ENCODE data around the gene POU4F1.

The POU4F1 gene

DNA sequence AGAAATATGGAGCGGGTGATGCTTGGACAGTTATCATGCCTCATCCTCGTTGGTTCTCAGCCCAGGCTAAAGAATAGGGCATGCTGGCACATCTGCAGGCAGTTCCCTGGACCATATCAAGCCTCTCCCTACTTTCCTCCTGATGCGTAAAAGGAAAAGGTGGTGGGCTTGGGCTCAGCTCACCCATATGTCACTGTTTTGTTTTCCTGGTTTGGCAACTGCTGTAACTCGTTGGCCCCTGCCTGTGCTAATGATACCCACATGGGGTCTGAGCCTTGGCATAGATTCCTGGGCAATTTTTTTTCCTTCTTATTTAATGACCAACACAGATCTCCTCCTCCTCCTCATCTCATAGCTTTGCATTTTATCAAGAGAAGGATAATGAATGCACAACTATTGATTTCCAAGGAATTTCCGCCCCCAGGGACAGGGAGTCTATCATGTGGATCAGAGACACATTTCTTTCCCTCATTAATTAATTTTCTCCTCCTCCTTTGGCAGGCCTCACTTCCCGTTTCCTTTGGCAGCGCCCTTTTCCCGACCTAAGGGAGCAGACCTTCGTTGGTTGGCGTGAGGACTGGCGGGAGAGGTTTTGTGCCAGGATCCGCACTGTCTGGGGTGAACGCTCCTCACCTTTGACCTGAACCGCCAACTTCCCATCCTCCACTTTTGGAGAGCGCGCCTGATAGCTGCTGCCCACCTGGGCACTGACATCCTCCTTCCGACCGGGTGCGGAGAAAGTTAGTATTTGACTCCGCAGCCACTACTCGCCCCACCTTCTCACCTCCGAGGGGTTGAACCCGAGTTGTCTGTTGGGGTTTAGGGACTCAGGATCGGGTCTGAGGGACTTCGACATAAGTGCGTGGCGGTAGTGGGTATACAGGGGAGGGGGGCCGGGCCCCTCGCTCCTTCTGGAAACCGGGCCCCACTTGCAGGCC lies 3.4 kb upstream of the POU4F1 start:
- no peak for DNase-seq

DNA sequence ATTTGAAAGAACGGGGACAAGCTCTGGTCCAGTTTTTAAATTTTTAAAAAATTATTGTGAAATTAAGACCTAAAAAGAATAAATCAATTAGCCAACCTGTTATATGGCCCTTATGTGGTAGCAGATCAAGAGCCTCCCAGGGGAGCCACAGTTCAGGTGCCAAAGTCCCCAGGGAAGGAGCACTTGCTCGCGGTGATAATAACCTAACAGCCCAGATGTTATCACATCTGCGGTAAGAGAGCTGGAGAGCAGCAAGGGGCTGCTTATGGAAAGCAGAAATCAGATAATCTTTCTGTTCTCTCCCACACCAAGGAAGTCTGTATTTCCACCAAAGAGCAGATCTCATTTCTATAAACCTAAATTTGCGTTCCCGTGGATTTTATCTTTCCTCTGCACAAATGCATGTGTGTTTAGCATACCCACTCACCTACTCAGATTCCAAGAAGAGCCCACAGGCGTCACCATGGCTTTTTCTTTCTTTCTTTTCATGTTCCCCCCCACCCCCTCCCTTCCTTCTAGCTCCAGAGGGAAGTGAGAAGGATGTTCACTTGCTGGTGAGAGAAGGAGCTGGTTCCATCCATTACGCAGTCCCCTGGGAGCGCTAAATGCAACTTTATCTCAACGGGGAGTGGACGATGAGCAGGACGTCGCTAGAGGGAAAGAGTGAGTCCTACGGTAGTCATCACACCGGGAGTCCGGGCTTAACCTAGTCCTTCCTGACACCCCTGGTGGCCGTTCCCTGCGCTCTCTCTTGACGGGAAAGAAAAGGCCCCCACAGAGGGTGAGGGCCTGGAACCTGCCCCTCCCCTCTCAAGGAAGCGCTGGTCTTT lies 1.6 kb upstream of the POU4F1 start:
- no peak for DNase-seq

DNA sequence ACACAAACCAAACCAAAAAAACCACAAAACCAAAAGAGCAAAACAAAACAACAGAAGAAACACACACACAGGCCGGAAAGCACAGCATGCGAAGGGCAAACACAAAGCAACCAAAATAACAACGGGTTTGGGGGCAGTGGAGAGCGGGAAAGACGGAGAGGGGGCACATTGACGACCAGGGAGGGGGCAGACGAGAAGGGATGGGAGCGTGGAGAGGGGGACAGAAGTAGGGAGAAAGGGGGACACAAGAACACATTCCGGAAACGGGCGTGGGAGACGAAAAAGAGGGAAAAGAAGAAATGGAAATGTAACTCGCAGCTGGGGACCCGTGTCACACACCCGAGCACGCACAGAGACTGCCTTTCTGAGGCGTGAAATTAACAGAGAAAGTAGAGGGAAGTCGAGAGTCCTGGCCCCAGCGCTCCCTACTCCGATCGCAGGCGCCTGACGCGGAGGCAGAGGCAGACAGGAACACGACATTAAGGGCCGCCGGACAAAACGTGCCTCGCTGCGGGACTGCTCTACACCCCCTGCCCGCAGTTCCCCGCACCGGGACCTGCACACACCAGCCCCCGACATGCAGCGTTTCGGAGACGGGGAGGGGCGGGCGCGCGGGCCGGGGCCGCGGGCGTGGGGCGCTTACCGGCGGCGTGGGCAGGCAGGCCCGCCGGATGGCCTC lies 652 bp downstream of the POU4F1 start:
- DNase-seq: peak in 1 of 2 experiments; percentile 52

DNA sequence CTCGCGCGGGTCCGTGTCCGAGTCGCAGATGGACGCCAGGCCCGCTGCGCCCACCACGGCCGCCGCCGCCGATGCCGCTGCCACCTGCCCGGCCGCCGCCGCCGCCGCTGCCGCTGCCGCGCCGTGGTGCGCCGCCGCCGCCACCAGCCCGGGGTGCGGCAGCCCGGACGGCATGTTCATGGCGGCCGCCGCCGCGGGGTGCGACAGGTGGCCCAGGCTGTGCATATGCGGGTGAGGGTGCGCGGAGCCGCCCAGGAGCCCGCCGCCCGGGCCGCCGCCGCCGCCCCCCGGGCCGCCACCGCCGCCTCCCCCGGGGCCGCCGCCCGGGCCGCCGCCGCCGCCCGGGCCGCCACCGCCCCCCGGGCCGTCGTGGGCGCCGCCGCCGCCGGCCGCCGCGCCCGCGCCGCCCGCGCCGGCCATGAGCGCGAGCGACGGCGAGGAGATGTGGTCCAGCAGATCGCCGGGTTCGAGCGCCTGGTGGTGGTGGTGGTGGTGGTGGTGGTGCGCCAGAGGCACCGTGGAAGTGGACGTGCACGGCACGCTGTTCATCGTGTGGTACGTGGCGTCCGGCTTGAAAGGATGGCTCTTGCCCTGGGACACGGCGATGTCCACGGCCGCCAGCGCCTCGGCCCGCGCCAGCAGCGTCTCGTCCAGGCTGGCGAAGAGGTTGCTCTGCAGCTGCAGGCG lies 1.3 kb downstream of the POU4F1 start:
- peak in 1 of 2 experiments; percentile 32 for DNase-seq

DNA sequence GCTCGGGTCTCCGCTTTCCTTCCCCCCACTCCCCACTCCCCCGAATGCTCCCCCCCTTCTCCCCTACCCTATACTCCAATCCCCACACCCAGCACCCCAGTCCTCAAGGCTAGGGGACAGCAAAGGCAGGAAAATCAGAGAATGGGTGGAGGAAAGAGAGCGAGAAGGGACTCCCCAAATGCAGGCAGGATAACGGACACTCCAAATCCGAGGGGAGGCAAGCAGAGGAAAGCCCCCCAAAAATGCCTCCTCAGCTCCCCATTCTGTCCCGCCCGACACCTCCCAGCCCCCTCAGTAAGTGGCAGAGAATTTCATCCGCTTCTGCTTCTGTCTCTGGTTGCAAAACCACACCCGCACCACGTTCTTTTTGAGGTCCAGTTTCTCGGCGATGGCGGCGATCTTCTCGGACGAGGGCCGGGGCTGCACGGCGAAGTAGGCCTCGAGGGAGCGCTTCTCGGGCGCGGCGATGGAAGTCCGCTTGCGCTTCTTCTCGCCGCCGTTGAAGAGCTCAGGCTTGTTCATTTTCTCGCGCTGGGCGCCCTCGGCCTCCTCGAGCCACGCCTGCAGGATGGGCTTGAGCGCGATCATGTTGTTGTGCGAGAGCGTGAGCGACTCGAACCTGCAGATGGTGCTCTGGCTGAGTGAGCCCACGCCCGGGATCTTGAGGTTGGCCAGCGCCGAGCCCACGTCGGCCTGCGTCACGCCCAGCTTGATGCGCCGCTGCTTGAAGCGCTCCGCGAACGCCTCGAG lies 2.1 kb downstream of the POU4F1 start:
- DNase-seq: peak in 1 of 2 experiments; percentile 47

DNA sequence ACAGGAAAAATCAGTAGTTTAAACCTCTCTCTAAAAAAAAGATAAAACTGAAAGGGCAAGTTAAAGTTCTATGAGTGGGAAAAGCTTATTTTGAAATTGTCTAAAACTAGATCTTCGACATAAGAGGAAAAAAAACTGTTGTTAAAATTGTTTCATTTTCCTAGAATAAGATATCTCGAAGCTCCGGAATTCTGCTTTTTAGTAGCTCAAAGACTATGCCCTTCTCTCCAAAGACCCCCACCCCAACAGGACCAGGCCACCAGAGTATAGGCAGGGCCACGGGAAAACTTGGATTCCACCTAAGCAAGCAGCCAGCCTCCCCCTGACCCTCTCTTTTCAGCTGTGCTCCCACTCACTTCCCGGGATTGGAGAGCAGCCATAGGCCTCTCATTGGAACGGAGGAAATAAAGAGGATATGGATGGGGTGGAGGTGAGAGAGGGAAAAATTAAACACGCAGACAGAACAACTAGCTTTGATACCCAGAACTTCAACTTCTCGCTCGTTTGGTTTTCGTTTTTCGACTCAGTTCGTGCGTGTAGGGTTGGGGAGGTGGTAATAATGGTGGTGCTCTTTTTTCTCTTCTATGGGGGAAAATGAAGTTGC lies 3.0 kb downstream of the POU4F1 start:
- no peak for DNase-seq

DNA sequence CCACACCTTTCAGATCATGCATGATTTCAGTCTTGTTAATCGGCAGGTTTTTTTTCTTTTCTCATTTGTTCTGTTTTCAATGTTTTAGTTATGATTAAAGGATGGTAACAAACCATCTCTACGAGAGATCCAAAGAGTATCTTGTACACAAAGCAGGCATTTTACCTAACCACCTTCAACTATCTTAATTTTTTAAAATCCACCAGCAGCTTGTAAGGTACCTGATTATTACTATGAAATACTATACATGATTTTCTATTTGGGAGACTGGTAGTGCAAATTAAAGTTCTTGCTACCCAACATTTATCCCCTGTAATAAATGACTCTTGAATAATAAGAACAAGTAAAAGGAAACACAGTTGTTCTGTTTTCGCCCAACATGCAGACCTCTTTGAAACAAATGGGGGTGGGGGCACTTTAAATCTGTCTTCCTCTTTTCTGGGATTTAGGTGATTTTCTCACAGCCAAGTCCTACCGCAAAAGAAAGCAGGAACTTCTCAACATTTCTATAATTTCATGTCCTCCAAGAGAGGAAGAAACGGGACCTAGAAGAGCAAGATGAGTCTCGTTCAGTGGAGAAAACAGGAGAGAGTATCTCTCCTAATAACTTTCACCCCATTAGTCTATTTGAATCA lies 3.6 kb downstream of the POU4F1 start:
- no peak for DNase-seq

DNA sequence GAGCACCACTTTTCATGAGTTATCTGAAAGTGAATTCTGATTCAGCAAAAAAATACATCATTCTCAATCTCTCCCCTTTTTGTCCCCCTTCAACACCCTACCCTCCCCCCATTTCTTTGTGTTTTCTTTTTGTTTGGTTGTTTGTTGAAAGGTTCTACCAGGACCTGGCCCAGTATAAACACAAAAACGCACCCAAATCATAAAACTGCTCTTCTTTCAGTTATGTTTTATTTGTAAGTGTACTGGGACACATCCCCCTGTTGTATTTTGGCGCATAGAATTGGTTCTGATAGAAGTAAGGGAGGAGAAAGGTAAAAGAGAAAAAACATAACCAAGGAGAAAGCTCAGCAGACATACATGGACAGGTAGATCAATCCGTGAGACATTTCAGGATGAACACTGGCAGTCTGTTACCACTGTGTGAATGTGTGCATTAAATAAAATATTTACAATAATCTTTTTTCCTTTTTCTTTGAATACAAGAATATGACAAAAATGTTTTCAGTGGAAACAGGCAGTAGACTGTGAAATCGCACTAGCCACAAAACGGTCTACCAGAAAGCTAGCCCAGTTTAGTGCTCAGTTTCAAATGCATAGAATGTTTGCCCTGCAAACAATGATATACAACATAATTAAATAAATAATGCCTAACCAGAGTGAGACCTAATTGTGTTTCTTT lies 4.2 kb downstream of the POU4F1 start:
- DNase-seq: no peak

DNA sequence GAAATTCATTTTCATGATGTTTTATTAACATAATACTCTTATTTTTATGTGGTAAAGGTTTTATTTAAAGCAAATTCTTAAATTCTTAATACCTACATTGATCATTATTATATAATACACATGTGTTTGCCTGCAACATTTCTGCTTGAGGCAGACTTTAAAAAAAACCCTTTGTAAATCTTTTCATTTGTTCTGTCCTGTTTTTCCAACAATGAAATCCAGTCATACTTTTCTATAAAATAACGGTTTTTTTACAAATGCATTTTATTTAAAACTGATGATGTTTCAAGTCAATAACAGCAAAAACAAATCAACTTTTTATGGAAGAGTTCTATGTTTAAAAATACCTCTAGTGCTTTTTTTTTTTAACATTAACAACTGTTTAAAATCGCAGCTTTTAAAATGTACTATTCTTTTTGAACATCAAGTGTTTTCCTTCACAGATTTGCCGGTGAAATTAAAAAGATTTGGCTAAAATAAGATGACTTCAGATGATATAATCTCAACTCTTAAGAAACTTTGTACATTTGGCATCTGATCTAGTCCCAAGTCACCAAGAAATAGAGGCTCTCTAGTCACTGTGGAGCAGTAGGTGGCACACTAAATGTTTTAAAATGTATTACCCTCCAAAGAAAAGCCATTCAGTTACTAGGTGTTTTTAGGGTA lies 5.1 kb downstream of the POU4F1 start:
- DNase-seq: no peak

DNA sequence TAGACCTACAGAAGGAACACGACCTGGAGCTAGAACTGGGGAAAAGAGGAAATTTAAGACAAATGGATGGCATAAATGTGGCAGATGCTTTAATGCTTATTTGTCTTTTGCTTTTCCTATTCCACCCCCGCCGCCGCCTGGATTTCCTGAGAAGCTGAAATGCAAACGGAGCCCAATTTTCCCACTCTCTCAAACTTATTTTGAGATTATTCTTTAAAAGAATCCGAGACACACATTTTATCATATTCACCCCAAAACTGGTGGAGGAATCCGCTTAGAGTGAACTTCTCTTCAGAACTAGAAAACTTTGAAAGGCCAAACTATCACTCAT lies 5.8 kb downstream of the POU4F1 start:
- DNase-seq: no peak

DNA sequence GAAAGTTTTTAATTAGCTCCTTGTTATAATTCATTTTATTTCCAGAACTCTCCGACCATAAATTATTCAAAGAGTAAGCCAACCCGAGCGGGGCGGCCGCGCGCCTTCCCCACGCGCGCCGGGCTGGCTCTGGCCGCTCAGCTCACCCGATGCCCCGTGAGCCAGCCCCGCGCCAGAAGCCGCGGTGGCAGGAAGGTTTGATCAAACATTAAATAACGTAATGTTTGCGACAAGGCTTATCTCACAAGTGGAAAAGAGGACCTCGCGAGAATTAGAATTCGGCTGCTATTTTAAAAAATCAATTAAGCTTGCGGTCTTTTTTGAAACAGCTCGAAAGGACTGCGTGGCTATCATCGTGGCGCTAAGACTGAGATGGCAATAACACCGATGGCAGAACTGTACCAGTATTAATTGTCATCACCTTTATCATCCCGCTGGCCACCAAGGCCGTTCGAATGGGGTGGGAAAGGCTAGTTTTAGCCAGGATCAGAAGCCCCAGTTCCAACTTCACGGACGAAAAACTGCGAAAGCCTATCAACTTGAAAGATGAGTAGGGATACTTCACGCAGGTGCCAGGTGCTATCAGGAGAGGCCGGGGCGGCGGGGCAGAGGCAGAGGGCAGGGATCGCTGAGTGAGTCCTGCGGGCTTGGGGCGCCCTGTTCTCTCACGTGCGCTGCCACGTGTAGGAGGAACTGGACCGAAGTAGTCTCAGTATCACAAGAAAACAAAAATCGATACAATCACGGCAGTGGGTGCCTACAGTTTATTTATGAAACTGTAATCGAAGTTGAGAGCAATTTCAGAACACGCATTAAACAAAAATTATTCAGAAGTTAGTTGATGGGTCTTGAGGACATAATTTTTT lies 6.4 kb downstream of the POU4F1 start:
- no peak for DNase-seq

DNA sequence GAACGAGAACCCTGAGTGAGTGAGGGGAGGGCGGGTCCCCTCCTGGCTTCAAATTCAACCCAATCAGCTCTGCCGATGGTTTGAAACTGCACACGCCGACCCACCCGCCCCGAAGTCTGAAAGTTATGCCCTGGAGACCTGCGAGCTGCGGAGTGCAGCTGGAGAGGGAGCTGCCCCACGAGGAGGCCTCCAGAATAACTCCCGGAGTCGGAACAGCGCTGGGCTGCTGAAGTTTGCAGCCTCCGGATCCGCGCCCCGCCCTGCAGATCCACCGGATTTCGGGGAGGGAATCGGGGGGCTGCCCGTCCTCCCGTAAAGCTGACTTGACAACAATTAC lies 7.0 kb downstream of the POU4F1 start:
- no peak for DNase-seq

DNA sequence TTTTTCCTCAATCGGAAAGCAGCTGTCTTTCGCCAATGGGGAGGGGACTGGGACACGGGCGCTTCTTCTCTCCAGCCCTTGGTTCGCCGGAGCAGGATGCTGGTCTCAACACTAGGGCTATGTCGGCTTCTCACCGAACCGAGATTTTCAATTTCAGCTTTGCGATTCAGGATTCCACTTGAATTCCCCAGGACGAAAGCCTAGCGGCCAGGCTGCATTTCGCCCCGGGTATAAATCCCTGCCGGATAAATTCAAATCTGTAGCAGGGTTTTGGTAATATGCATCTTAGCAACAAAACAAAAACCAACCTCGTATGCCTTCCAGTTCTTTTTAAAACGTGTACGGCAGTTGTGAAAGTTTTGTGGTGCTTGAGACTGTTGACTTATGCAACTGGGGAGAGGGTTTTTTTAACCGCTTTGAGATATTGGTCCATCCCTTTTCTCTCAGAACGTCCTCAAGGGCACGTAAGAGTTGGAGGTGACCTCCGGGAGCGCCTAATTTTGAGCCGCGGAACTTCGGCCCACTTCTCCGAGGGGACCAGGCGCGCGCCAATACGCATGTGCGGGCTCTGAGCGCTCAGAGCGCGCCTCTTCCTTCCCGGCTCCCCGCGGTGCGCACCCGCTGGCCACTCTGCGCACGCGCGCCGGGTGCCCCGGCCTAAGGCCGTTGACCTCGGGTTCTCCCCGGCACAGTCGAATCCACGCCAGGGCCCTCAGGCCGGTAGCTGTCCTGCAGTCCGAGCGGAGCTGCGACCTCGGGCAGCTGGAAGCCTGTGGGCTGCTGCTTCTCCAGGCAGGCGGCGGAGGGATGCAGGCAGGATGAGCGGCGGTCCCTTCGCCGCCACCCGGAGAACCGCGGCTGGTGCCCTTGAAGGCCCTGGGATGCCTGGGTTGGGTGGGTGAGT lies 7.6 kb downstream of the POU4F1 start:
- DNase-seq: peak in 1 of 2 experiments; percentile 62

DNA sequence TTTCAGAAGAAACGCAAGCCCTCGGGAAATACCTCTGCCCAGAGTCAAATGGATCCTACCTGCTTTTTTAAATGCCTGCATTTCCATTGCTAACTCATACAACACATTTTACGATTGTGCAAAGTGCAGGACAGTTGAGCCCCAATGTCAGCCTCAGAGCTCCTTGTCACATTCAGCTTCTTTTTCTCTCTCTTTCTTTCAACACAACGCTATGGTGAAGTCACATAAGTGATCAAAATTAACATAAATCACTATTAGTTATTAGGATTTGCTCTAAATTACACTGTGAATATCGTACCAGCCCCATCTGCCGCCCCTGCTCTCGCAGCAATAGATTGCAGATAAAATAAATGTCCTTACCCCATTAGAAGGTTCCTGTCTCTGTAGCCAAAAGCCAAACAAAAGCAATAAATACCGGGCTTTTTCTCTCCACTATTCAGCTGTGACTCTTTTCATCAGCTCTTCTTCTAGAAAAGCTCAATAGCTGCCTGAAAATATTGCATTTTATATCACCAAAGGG lies 8.8 kb downstream of the POU4F1 start:
- no peak for DNase-seq

DNA sequence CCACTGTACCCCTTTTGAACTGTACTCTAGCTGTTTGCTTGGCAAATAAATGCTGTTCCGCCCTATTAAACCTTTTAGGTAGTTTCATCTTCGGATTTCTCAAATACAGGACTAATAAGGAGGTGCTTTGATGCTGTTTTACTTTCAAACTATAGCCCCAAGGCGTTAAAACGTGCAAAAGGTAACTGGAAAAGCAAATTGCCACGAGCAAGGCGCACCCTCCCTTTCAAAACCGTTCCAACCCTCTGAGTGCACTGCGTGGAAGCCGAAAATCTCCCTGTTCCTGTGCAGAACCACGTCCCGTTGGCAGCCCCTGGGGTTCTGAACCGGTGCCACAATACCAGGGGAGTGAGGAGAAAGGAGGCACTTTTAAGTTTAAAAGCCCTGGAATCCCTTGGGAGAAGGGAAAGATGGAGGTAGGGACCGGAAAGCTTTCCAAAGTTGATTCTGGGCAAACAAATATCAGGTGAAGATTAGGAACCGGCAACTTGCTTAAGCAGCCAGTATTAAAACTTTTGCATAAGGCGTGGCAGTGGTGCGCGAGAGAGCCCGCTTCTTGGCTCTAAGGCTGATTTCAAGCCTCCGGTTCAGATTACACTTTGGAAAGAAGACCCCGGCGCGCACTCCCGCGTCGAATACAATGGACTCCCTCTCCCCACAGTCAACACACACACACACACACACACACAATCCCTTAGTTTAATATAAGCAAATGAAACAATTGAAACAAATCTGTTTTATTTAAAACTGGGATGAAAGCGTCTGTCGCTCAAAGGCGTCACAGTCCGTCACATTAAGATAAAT lies 9.5 kb downstream of the POU4F1 start:
- no peak for DNase-seq

DNA sequence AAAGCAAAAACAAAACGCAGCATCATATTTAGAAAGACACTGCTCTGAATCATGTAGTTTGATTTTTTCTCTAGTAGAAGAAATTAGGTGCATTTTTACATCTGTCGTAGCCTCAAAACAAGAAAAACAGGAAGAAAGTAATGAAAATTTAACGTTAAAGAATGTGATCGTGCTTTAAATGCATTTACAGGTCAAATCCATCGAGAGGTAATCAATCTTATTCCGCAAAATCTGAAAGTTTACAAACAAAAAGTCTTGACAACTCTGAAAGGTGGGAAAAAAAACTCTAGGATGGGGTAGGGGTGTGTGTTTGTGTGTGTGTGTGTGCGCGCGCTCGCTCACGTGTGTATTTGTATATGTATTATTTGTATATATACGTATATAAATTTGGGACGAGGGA lies 10.2 kb downstream of the POU4F1 start:
- DNase-seq: no peak

DNA sequence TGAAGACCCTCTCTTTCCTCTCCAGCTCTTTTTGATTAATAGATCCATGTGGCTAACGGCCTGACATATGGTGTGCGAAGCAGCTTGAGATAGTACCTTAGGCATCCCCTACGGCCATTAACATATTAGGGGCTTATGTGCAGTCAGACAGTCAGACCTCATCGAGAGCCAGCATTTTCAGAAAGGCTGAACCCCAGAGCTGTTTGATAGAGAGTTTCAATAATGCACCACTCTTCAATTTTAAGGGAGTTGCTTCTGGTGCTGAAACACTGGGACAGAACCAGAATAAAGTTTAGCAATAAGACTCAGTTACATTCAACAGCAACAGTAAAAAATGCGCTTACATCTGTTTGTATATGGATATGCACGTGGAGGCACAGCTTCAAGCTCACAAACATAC lies 10.8 kb downstream of the POU4F1 start:
- no peak for DNase-seq
